ENCODE results near the gene CCDC120.

- TF ChIP-seq CTCF (IDR thresholded peaks at IDR 0.05; ENCODE audit: low read length) (no peak), EZH2phosphoT487 (IDR thresholded peaks at IDR 0.05; ENCODE audit: low read length) (no peak)
Measured at GRCh38 chrX:49030283-49030682, 28.5 kb upstream of the CCDC120 start.
